ENCODE data around the gene LOXL4.

The LOXL4 gene

GRCh38 chr10:98272245-98272644 lies 4.3 kb upstream of the LOXL4 start:
- no peak for TF ChIP-seq EZH2phosphoT487 (IDR thresholded peaks at IDR 0.05; ENCODE audit: low read depth)
- TF ChIP-seq, protein P1, sequence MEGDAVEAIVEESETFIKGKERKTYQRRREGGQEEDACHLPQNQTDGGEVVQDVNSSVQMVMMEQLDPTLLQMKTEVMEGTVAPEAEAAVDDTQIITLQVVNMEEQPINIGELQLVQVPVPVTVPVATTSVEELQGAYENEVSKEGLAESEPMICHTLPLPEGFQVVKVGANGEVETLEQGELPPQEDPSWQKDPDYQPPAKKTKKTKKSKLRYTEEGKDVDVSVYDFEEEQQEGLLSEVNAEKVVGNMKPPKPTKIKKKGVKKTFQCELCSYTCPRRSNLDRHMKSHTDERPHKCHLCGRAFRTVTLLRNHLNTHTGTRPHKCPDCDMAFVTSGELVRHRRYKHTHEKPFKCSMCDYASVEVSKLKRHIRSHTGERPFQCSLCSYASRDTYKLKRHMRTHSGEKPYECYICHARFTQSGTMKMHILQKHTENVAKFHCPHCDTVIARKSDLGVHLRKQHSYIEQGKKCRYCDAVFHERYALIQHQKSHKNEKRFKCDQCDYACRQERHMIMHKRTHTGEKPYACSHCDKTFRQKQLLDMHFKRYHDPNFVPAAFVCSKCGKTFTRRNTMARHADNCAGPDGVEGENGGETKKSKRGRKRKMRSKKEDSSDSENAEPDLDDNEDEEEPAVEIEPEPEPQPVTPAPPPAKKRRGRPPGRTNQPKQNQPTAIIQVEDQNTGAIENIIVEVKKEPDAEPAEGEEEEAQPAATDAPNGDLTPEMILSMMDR (IDR thresholded peaks at IDR 0.05; ENCODE audit: low read depth, low read length) = no peak
- H3K4me1 ChIP-seq (ENCODE audit: low read length) = peaks cover 3% of the 10 kb centered on the region; the same call in 1 of the 2 replicates
- no peaks in the 10 kb centered on the region for H3K9me3 ChIP-seq (ENCODE audit: insufficient read depth, low read length)
- H2AFZ ChIP-seq (ENCODE audit: low read depth, low read length) = no peak overlapping the region
- H3K27me3 ChIP-seq (ENCODE audit: low read depth, low read length) = no peaks in the 10 kb centered on the region
- H3K4me2 ChIP-seq (ENCODE audit: low read length) = no peak overlapping the region
- no peaks in the 10 kb centered on the region for H4K20me1 ChIP-seq (ENCODE audit: insufficient read depth, low read length)
- no peaks in the 10 kb centered on the region for H3K79me2 ChIP-seq (ENCODE audit: low read length)
- H3K27ac ChIP-seq (ENCODE audit: low read length) = no peak overlapping the region
- H3K36me3 ChIP-seq (replicated peaks; ENCODE audit: low read depth, low read length) = no peaks in the 10 kb centered on the region
- H3K4me3 ChIP-seq (ENCODE audit: low read length) = no peak overlapping the region
- H3K9ac ChIP-seq (ENCODE audit: low read length) = no peak overlapping the region

GRCh38 chr10:98270786-98271185 lies 2.8 kb upstream of the LOXL4 start:
- no peak overlapping the region for H3K9ac ChIP-seq (ENCODE audit: low read length)
- no peaks in the 10 kb centered on the region for H3K9me3 ChIP-seq (ENCODE audit: insufficient read depth, low read length)
- H3K4me1 ChIP-seq (ENCODE audit: low read length) = peaks cover 3% of the 10 kb centered on the region; the same call in 1 of the 2 replicates
- TF ChIP-seq, protein P1 (IDR thresholded peaks at IDR 0.05; ENCODE audit: low read depth, low read length) = no peak
- no peak for TF ChIP-seq EZH2phosphoT487 (IDR thresholded peaks at IDR 0.05; ENCODE audit: low read depth)
- H3K27me3 ChIP-seq (ENCODE audit: low read depth, low read length) = no peaks in the 10 kb centered on the region
- H3K4me2 ChIP-seq (ENCODE audit: low read length) = no peak overlapping the region
- no peaks in the 10 kb centered on the region for H3K36me3 ChIP-seq (replicated peaks; ENCODE audit: low read depth, low read length)
- H3K4me3 ChIP-seq (ENCODE audit: low read length) = no peak overlapping the region
- H2AFZ ChIP-seq (ENCODE audit: low read depth, low read length) = no peak overlapping the region
- no peak overlapping the region for H3K27ac ChIP-seq (ENCODE audit: low read length)
- H4K20me1 ChIP-seq (ENCODE audit: insufficient read depth, low read length) = no peaks in the 10 kb centered on the region
- H3K79me2 ChIP-seq (ENCODE audit: low read length) = no peaks in the 10 kb centered on the region

DNA sequence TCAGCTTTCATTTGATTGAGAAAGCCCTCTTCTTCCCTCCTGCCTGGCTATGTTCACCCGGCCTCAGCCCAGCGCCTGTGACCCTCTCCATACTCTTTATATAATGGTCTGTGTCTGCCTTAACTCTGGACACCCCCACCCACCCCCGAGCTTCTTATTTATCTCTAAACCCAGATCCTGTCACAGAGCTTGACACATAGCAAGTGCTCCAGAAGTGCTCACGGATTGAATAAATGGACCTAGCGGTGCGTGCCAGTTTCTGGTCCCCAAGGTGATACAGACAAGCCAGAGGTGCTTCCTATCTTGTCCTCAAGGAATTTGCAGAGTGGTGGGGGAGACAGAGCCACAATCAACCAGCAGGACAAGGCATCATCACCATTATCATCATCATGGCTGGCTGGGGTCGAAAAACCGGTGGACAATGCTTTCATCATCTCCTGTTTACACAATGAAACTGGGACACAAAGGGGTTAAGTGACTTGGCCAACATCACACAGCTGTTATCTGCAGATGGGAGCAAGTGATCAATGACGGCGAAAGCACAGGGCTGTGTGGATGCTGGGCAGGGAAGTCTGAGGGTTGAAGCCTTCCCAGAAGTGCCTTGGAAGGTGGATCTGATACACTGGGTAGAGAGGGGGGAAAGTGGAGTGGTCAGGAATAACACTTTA lies 2.2 kb upstream of the LOXL4 start:
- Histone ChIP-seq H3K4me2 (ENCODE audit: low read length) (no peak overlapping the region), H2AFZ (ENCODE audit: low read depth, low read length) (no peak overlapping the region), H3K79me2 (ENCODE audit: low read length) (no peaks in the 10 kb centered on the region), H4K20me1 (ENCODE audit: insufficient read depth, low read length) (no peaks in the 10 kb centered on the region), H3K4me3 (ENCODE audit: low read length) (no peak overlapping the region), H3K9ac (ENCODE audit: low read length) (no peak overlapping the region), H3K4me1 (ENCODE audit: low read length) (peaks cover 3% of the 10 kb centered on the region; the same call in 1 of the 2 replicates), H3K36me3 (replicated peaks; ENCODE audit: low read depth, low read length) (no peaks in the 10 kb centered on the region), H3K27ac (ENCODE audit: low read length) (no peak overlapping the region), H3K9me3 (ENCODE audit: insufficient read depth, low read length) (no peaks in the 10 kb centered on the region), H3K27me3 (ENCODE audit: low read depth, low read length) (no peaks in the 10 kb centered on the region)
- TF ChIP-seq EZH2phosphoT487 (IDR thresholded peaks at IDR 0.05; ENCODE audit: low read depth) = no peak
- TF ChIP-seq, protein P1 (IDR thresholded peaks at IDR 0.05; ENCODE audit: low read depth, low read length) = no peak

DNA sequence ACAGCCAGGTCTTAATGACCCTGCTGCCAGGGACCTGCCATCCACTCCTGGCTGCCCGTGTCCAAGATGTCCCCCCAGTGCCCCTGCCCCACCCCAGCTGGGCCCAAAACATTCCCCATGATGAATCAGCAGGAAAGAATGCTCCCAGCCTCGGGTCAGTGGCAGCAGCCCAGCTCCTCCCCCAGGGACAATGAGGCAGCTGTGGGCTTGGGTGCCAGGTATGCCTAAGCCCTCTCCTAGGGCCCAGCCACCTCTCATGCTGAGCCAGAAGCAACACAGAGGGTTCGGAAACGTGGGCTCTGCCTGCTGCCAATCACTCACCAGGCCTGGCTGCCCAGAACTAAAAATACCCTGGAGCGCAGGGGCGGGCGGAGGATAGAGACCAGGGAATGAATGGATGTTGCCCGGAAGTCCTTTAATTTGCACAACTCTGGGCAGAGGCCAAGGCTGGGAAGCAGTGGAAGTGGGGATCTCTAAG lies 1.5 kb upstream of the LOXL4 start:
- H3K4me2 ChIP-seq (ENCODE audit: low read length) = no peak overlapping the region
- no peak overlapping the region for H3K9ac ChIP-seq (ENCODE audit: low read length)
- H3K27ac ChIP-seq (ENCODE audit: low read length) = no peak overlapping the region
- no peaks in the 10 kb centered on the region for H3K36me3 ChIP-seq (replicated peaks; ENCODE audit: low read depth, low read length)
- no peaks in the 10 kb centered on the region for H3K9me3 ChIP-seq (ENCODE audit: insufficient read depth, low read length)
- TF ChIP-seq, protein P1 (IDR thresholded peaks at IDR 0.05; ENCODE audit: low read depth, low read length) = no peak
- TF ChIP-seq EZH2phosphoT487 (IDR thresholded peaks at IDR 0.05; ENCODE audit: low read depth) = no peak
- no peak overlapping the region for H3K4me3 ChIP-seq (ENCODE audit: low read length)
- H2AFZ ChIP-seq (ENCODE audit: low read depth, low read length) = no peak overlapping the region
- H3K27me3 ChIP-seq (ENCODE audit: low read depth, low read length) = no peaks in the 10 kb centered on the region
- peaks cover 3% of the 10 kb centered on the region; the same call in 1 of the 2 replicates for H3K4me1 ChIP-seq (ENCODE audit: low read length)
- H3K79me2 ChIP-seq (ENCODE audit: low read length) = no peaks in the 10 kb centered on the region
- no peaks in the 10 kb centered on the region for H4K20me1 ChIP-seq (ENCODE audit: insufficient read depth, low read length)

All from OCI-LY3 (cell line).